IMR-90 (cell line): ENCODE data around the gene ALDH3B2.

Experiments used
- POLR2A ChIP-seq: IDR thresholded peaks from 2 replicates; pipeline ENCODE4 v1.6.1; 2012; ENCODE audit warnings: mild to moderate bottlenecking, low read depth, low read length
- SMC3 ChIP-seq: fragments of 150-350 bp; IDR thresholded peaks from 2 replicates; pipeline ENCODE4 v1.6.1; 2016; ENCODE audit warnings: low read depth, mild to moderate bottlenecking, antibody characterized with exemption, low read length, moderate library complexity
- TF ChIP-seq, protein P1 (sequence below): conservative IDR thresholded peaks from 2 replicates; pipeline ENCODE4 v1.5.1; 2012; ENCODE audit warnings: mild to moderate bottlenecking, low read depth, low read length, improper control_type of control experiment

DNA sequence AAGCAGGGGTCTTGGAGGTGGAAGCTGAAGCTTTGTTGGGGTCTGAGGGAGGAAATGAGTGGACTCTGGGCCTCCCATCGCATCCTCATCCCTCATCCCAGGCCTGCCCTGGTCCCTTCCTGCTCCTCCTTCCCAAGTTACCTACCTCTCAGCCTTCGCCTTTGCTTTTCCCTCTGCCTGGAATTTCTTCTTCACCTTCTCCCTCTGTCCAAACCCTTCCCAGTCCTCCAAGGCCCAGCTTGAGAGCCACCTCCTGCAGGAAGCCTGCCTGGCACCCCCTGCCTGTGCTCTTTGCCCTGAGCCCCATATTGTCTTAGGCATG is 42.6 kb downstream of the ALDH3B2 start:
- no peak for TF ChIP-seq POLR2A
- TF ChIP-seq SMC3 = no peak
- TF ChIP-seq, protein P1, sequence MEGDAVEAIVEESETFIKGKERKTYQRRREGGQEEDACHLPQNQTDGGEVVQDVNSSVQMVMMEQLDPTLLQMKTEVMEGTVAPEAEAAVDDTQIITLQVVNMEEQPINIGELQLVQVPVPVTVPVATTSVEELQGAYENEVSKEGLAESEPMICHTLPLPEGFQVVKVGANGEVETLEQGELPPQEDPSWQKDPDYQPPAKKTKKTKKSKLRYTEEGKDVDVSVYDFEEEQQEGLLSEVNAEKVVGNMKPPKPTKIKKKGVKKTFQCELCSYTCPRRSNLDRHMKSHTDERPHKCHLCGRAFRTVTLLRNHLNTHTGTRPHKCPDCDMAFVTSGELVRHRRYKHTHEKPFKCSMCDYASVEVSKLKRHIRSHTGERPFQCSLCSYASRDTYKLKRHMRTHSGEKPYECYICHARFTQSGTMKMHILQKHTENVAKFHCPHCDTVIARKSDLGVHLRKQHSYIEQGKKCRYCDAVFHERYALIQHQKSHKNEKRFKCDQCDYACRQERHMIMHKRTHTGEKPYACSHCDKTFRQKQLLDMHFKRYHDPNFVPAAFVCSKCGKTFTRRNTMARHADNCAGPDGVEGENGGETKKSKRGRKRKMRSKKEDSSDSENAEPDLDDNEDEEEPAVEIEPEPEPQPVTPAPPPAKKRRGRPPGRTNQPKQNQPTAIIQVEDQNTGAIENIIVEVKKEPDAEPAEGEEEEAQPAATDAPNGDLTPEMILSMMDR = no peak
